ENCODE data around the gene KIF3B. TPM values are rescaled to one million over a fixed set of nuclear protein-coding genes. Genes with fewer than 3 reads are reported as not detected.
"Not testable (repeated sequence)": the region's sequence is repeated elsewhere in the genome, so short reads cannot be mapped to it uniquely, and the experiment has no call there.

Gene KIF3B
- total RNA-seq, 1 donor = 33.1 TPM

DNA sequence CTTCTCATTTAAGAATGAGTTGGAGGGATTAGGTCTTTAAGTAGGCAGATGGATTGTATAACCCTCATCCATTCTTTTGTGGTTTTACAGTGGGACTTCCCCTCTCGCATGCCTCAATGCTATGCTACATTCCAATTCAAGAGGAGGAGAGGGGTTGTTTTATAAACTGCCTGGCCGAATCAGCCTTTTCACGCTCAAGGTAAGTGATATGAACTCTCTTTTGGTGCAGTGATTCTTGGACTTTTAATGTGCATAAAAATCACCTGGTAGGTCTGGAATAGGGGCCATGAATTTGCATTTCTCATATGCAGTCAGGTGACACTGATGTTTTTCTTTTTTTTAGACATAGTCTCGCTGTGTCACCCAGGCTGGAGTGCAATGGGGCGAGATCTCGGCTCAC is 91.5 kb downstream of the KIF3B start:
- TF ChIP-seq, protein P1, sequence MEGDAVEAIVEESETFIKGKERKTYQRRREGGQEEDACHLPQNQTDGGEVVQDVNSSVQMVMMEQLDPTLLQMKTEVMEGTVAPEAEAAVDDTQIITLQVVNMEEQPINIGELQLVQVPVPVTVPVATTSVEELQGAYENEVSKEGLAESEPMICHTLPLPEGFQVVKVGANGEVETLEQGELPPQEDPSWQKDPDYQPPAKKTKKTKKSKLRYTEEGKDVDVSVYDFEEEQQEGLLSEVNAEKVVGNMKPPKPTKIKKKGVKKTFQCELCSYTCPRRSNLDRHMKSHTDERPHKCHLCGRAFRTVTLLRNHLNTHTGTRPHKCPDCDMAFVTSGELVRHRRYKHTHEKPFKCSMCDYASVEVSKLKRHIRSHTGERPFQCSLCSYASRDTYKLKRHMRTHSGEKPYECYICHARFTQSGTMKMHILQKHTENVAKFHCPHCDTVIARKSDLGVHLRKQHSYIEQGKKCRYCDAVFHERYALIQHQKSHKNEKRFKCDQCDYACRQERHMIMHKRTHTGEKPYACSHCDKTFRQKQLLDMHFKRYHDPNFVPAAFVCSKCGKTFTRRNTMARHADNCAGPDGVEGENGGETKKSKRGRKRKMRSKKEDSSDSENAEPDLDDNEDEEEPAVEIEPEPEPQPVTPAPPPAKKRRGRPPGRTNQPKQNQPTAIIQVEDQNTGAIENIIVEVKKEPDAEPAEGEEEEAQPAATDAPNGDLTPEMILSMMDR (IDR thresholded peaks at IDR 0.05; ENCODE audit: insufficient read depth, low read length) = no peak
- DNase-seq (ENCODE audit: low read depth) = peak; percentile 21
- no peak overlapping the region for H3K4me3 ChIP-seq (ENCODE audit: low read depth, low read length)

DNA sequence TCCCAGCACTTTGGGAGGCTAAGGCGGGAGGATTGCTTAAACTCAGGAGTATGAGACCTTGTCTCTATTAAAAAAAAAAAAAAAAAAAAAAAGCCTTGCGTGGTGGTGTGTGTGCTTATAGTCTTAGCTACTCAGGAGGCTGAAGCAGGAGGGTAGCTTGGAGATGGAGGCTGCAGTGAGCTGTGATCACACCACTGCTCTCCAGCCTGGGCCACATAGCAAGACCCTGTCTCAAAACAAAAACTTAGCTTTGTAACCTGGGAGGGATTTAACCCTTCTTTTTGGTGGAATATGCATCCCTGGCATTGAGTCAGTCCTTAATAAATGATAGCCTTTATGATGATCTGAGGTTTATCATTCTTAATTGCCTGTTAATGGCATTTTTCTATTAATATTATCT is 93.4 kb downstream of the KIF3B start:
- DNase-seq (ENCODE audit: low read depth) = no peak
- no peak overlapping the region for H3K4me3 ChIP-seq (ENCODE audit: low read depth, low read length)
- TF ChIP-seq, protein P1 (IDR thresholded peaks at IDR 0.05; ENCODE audit: insufficient read depth, low read length) = no peak

- no peak overlapping the region for H3K4me3 ChIP-seq (ENCODE audit: low read depth, low read length)
- peak; percentile 17 for DNase-seq (ENCODE audit: low read depth)
- TF ChIP-seq, protein P1 (IDR thresholded peaks at IDR 0.05; ENCODE audit: insufficient read depth, low read length) = no peak
These were observed 101.0 kb downstream of the KIF3B start for GRCh38 chr20:32378461-32378860.

DNA sequence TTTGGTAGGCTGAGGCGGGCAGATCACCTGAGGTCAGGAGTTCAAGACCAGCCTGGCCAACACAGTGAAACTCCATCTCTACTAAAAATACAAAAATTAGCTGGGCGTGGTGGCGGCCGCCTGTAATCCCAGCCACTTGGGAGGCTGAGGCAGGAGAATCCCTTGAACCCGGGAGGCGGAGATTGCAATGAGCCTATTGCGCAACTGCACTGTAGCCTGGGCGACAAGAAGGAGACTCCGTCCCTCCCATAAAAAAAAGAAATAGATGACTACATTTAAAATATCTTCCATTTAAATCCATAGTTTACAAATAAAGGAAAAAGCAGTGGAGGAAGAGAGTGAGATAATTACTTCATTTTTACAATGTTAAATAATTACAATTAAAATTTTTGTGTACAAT is 102.6 kb downstream of the KIF3B start:
- not testable (repeated sequence) for H3K4me3 ChIP-seq (ENCODE audit: low read depth, low read length); DNase-seq (ENCODE audit: low read depth)

DNA sequence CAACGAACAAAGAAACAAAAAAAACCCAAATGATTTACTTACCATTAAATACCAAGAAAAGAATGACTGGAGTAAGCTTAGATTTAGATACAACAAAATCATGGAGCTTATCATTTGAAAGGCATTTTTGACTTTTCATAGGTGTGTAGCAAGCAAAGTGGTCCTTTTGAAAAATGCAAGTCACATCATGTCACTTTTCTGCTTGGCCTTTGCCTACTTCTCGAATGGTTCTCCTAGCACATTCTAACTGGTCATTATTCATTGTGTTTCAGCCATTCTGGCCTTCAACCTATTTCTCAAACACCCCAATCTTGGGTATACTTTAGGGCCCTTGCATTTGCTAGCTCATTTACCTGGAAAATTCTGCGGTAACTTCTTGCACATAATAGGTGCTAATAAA is 103.3 kb downstream of the KIF3B start:
- TF ChIP-seq, protein P1 (IDR thresholded peaks at IDR 0.05; ENCODE audit: insufficient read depth, low read length) = no peak
- H3K4me3 ChIP-seq (ENCODE audit: low read depth, low read length) = no peak overlapping the region
- DNase-seq (ENCODE audit: low read depth) = no peak

DNA sequence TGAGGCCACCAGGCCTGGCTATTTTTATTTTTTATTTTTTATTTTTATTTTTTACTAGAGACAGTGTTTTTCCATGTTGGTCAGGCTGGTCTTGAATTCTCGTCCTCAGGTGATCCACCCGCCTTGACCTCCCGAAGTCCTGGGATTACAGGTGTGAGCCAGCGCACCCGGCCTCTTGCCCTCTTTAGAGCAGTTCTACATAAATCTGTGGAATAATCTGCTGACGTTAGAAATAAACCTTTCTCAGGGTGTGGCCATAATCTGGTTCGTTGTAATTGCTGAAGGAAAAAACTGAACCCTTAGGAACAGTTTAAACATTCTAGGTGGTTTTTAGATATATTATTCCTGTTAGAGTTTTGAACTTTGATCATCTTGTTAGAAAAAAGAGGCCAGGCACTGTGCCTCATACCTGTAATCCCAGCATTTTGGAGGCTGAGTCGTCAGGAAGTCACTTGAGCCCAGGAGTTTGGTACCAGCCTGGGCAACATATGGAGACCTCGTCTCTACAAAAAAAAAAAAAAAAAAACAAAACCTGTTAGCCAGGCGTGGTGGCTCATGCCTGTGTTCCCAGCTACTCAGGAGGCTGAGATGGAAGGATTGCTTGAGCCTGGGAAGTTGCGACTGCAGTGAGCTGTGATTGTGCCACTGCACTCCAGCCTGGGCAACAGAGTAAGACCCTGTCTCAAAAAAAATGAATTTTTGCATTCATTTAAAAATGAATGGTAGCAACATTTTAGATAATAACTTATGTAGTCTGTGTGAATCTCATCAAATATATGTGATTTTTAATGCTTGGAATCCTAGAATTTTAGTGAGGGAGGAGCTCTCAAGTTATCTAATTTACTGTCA is 104.9 kb downstream of the KIF3B start:
- H3K4me3 ChIP-seq (ENCODE audit: low read depth, low read length) = no peak overlapping the region
- no peak for DNase-seq (ENCODE audit: low read depth)
- TF ChIP-seq, protein P1 (IDR thresholded peaks at IDR 0.05; ENCODE audit: insufficient read depth, low read length) = no peak

- H3K4me3 ChIP-seq (ENCODE audit: low read depth, low read length); DNase-seq (ENCODE audit: low read depth): not testable (repeated sequence)
These were observed 106.0 kb downstream of the KIF3B start for GRCh38 chr20:32383441-32383840.

Other genes starting within 250 kb of the KIF3B start
- gene HCK, start 225.4 kb upstream of the KIF3B start, total RNA-seq (ENCODE audit: low replicate concordance) = not detected in 2 replicates
- 20.0 and 41.1 TPM in 2 replicates for gene TM9SF4, start 167.9 kb upstream of the KIF3B start, total RNA-seq (ENCODE audit: low replicate concordance)
- gene PLAGL2, start 69.9 kb upstream of the KIF3B start, total RNA-seq (ENCODE audit: low replicate concordance) = 1.8 and 4.2 TPM in 2 replicates
- gene POFUT1, start 69.8 kb upstream of the KIF3B start, total RNA-seq (ENCODE audit: low replicate concordance) = 15.2 and 47.8 TPM in 2 replicates
- gene ASXL1, start 80.7 kb downstream of the KIF3B start, total RNA-seq (ENCODE audit: low replicate concordance) = 57.4 and 85.9 TPM in 2 replicates

Measured in fibroblast of the aortic adventitia (primary cell).